Ramos (cell line): Measurements from ENCODE around the gene ACSM6.
"Not testable (repeated sequence)": the region's sequence is repeated elsewhere in the genome, so short reads cannot be mapped to it uniquely, and the experiment has no call there.

Source experiments
- in situ Hi-C: fragments of 300-500 bp; cut with MboI; formaldehyde crosslinking; loops from one replicate; pipeline ENCODE4 v1.14.3; 2022; ENCODE audit warnings: low sequenced_read_pairs; ENCODE audit not compliant: unreplicated experiment

The ACSM6 gene

GRCh38 chr10:95193944-95194343 is at the start of gene ACSM6:
Gene ACSM6, plus strand, starts transcription at chr10:95194238. Its CDS starts 248 bp downstream, at chr10:95194486.
- in situ Hi-C loops: no loop called here

- in situ Hi-C loops: no loop called here
These were observed 25.3 kb upstream of the ACSM6 start for GRCh38 chr10:95168694-95169093.

GRCh38 chr10:95169522-95169921 is 24.5 kb upstream of the ACSM6 start:
- in situ Hi-C loops: no loop called here

- in situ Hi-C loops: no loop called here
These were observed 23.2 kb upstream of the ACSM6 start for GRCh38 chr10:95170790-95171189.

- in situ Hi-C loops: no loop called here
These were observed 22.7 kb upstream of the ACSM6 start for GRCh38 chr10:95171336-95171735.

GRCh38 chr10:95172851-95173250 is 21.2 kb upstream of the ACSM6 start:
- in situ Hi-C loops: no loop called here

- in situ Hi-C loops: no loop called here
These were observed 17.9 kb upstream of the ACSM6 start for GRCh38 chr10:95176101-95176500.

GRCh38 chr10:95177429-95177828 is 16.6 kb upstream of the ACSM6 start:
- in situ Hi-C loops: no loop called here

GRCh38 chr10:95178266-95178665 is 15.8 kb upstream of the ACSM6 start:
- in situ Hi-C loops: no loop called here

- in situ Hi-C loops: no loop called here
These were observed 15.2 kb upstream of the ACSM6 start for GRCh38 chr10:95178797-95179196.

- in situ Hi-C loops: no loop called here
These were observed 12.3 kb upstream of the ACSM6 start for GRCh38 chr10:95181726-95182125.

GRCh38 chr10:95183271-95184230 is 10.5 kb upstream of the ACSM6 start:
- in situ Hi-C loops: no loop called here

- in situ Hi-C loops: loop anchor here (5.0 kb wide), 1 partner anchor 175 kb away; no protein-coding TSS in a partner anchor
These were observed 6.4 kb upstream of the ACSM6 start for GRCh38 chr10:95187617-95188016.

- in situ Hi-C loops: loop anchor here (5.0 kb wide), 1 partner anchor 174 kb away; no protein-coding TSS in a partner anchor
These were observed 5.4 kb upstream of the ACSM6 start for GRCh38 chr10:95188593-95188992.

GRCh38 chr10:95196046-95196445 is 2.0 kb downstream of the ACSM6 start:
- in situ Hi-C loops: no loop called here

GRCh38 chr10:95201736-95202135 is 7.7 kb downstream of the ACSM6 start:
- in situ Hi-C loops: no loop called here

GRCh38 chr10:95202865-95203264 is 8.8 kb downstream of the ACSM6 start:
- in situ Hi-C loops: not testable (repeated sequence)

GRCh38 chr10:95208702-95209391 is 14.8 kb downstream of the ACSM6 start:
- in situ Hi-C loops: no loop called here

GRCh38 chr10:95209509-95210127 is 15.6 kb downstream of the ACSM6 start:
- in situ Hi-C loops: no loop called here

GRCh38 chr10:95211606-95212279 is 17.7 kb downstream of the ACSM6 start:
- in situ Hi-C loops: no loop called here
